ENCODE measurements around the gene ANKRD11. TPM values are rescaled to one million over a fixed set of nuclear protein-coding genes. Genes with fewer than 3 reads are reported as not detected.

Gene ANKRD11
- total RNA-seq, 1 experiment from 2014 or later, result 266 TPM

- no peaks in the 10 kb centered on the region for H3K9me2 ChIP-seq (ENCODE audit: insufficient read depth)
- BruUV-seq (replicated peaks), result no TSS peak
- H4K20me1 ChIP-seq (ENCODE audit: insufficient read depth), result peaks cover 80% of the 10 kb centered on the region; the same call in 1 of the 2 replicates
- no peak overlapping the region for H3K4me2 ChIP-seq (ENCODE audit: low read length)
- no peak overlapping the region for H3K9ac ChIP-seq (ENCODE audit: low read length)
- ChIA-PET CTCF (interaction anchor here (1.2 to 1.4 kb wide), 2 partner anchors 9 to 10 kb away, joined by 3 read pairs; no protein-coding TSS in a partner anchor), POLR2A (no interaction called here), RAD21 (ENCODE audit: low non-redundant PET in 1 of 2, low total read pairs in 2 of 2, uncharacterized antibody in 2 of 2, unreplicated experiment in 2 of 2) (interaction anchor here in 1 of 2 experiments (0.7 kb wide), 1 partner anchor 94 kb away, joined by 3 read pairs; no protein-coding TSS in a partner anchor)
- intact Hi-C loops (cut with micrococcal nuclease), result no loop called here
- TF ChIP-seq CTCF (IDR thresholded peaks at IDR 0.05 in 2 of 3, conservative IDR thresholded peaks at IDR 0.05 in 1 of 3; ENCODE audit: borderline replicate concordance in 1 of 3, insufficient read depth in 1 of 3, low read depth in 2 of 3, low read length in 2 of 3) (no peak), ZBTB33 (IDR thresholded peaks at IDR 0.05; ENCODE audit: extremely low read depth, insufficient replicate concordance, low read length) (no peak)
- H3K4me1 ChIP-seq (ENCODE audit: control insufficient read depth in 1 of 2, insufficient read depth in 2 of 2, low read length in 2 of 2), result peaks cover 55 to 84% of the 10 kb centered on the region in 2 experiments
- peaks cover 100% of the 10 kb centered on the region for H3K79me2 ChIP-seq (ENCODE audit: insufficient read depth, low read length)
- H2AFZ ChIP-seq (ENCODE audit: low read depth, low read length, poor library complexity, severe bottlenecking), result no peak overlapping the region
- no peak overlapping the region; the same call in 1 of the 2 replicates for H3K27ac ChIP-seq (ENCODE audit: low read depth, low read length)
- no peaks in the 10 kb centered on the region for H3K36me3 ChIP-seq (ENCODE audit: control insufficient read depth in 1 of 2, insufficient read depth in 2 of 2, low read length in 2 of 2)
- no peaks in the 10 kb centered on the region for H3K27me3 ChIP-seq (ENCODE audit: insufficient read depth, low read length)
- H3K9me3 ChIP-seq (ENCODE audit: control insufficient read depth in 1 of 2, insufficient read depth in 1 of 2, low read depth in 1 of 2, low read length in 2 of 2), result no peaks in the 10 kb centered on the region
- no peak overlapping the region for H3K4me3 ChIP-seq (replicated peaks in 1 of 2; ENCODE audit: low read depth in 1 of 2, low read length in 2 of 2)
- DNase-seq (ENCODE audit: low read depth, low spot score), result no peak
- ATAC-seq, result no peak
Measured at GRCh38 chr16:89446136-89446974, 44.0 kb downstream of the ANKRD11 start.

All from HCT116 (cell line).